H9 (cell line): ENCODE results near the gene MVB12A. TPM values are rescaled to one million over a fixed set of nuclear protein-coding genes. Genes with fewer than 3 reads are reported as not detected.

ENCODE experiments used
- DNase-seq: peaks from one replicate; pipeline ENCODE4 v3.0.0-alpha.2; 2017
- H2AFZ ChIP-seq: one replicate; pipeline ENCODE4 v1.6.1; 2013; ENCODE audit warnings: mild to moderate bottlenecking, low read length, control low read depth, moderate library complexity
- H2AK5ac ChIP-seq: 2 replicates; pipeline ENCODE4 v1.6.1; 2013; ENCODE audit warnings: low read length, control low read depth, mixed read lengths; ENCODE audit not compliant: insufficient read length
- H2BK120ac ChIP-seq: one replicate; pipeline ENCODE4 v1.6.1; 2013; ENCODE audit warnings: low read depth, mild to moderate bottlenecking, low read length, control low read depth, inconsistent platforms; ENCODE audit not compliant: poor library complexity, severe bottlenecking
- H2BK12ac ChIP-seq: 2 replicates; pipeline ENCODE4 v1.6.1; 2013; ENCODE audit warnings: low read length, control low read depth, mixed read lengths, low read depth; ENCODE audit not compliant: insufficient read length
- H2BK15ac ChIP-seq: 2 replicates; pipeline ENCODE4 v1.6.1; 2013; ENCODE audit warnings: low read depth, low read length, control low read depth
- H2BK20ac ChIP-seq: one replicate; pipeline ENCODE4 v1.6.1; 2013; ENCODE audit warnings: low read depth, mild to moderate bottlenecking, low read length, control low read depth, inconsistent platforms; ENCODE audit not compliant: poor library complexity, severe bottlenecking
- H2BK5ac ChIP-seq: 2 replicates; pipeline ENCODE4 v1.6.1; 2013; ENCODE audit warnings: low read length, control low read depth, mixed read lengths; ENCODE audit not compliant: insufficient read length
- H3K14ac ChIP-seq: 2 replicates; pipeline ENCODE4 v1.6.1; 2013; ENCODE audit warnings: low read length, control low read depth; ENCODE audit not compliant: insufficient read depth
- H3K18ac ChIP-seq: 2 replicates; pipeline ENCODE4 v1.6.1; 2013; ENCODE audit warnings: low read depth, mild to moderate bottlenecking, mixed read lengths, low read length, control low read depth; ENCODE audit not compliant: insufficient read length
- H3K23ac ChIP-seq: 2 replicates; pipeline ENCODE4 v1.6.1; 2013; ENCODE audit warnings: low read length, control low read depth, mixed read lengths, low read depth; ENCODE audit not compliant: insufficient read length
- H3K23me2 ChIP-seq: 2 replicates; pipeline ENCODE4 v1.6.1; 2013; ENCODE audit warnings: low read depth, mild to moderate bottlenecking, mixed read lengths, low read length, control low read depth; ENCODE audit not compliant: insufficient read length, poor library complexity, severe bottlenecking
- H3K27ac ChIP-seq: 2 replicates; pipeline ENCODE4 v1.5.1; 2013; ENCODE audit warnings: low read length, control low read depth, mixed read lengths, low read depth; ENCODE audit not compliant: insufficient read length
- H3K27me3 ChIP-seq: 2 replicates; pipeline ENCODE4 v1.6.1; 2013; ENCODE audit warnings: low read length, control low read depth, inconsistent platforms; ENCODE audit not compliant: insufficient read depth
- H3K4ac ChIP-seq: 2 replicates; pipeline ENCODE4 v1.6.1; 2013; ENCODE audit warnings: low read depth, mild to moderate bottlenecking, control low read depth, inconsistent platforms, low read length, moderate library complexity
- H3K4me1 ChIP-seq: 2 replicates; pipeline ENCODE4 v1.6.1; 2013; ENCODE audit warnings: low read length, control low read depth, inconsistent platforms; ENCODE audit not compliant: insufficient read depth
- H3K4me2 ChIP-seq: 2 replicates; pipeline ENCODE4 v1.6.1; 2013; ENCODE audit warnings: low read length, control low read depth, mixed read lengths; ENCODE audit not compliant: insufficient read length, insufficient read depth
- H3K56ac ChIP-seq: 2 replicates; pipeline ENCODE4 v1.6.1; 2013; ENCODE audit warnings: low read depth, mild to moderate bottlenecking, mixed read lengths, low read length, control low read depth; ENCODE audit not compliant: insufficient read length
- H3K79me1 ChIP-seq: 2 replicates; pipeline ENCODE4 v1.6.1; 2013; ENCODE audit warnings: low read depth, mild to moderate bottlenecking, moderate library complexity, low read length, control low read depth, inconsistent platforms; ENCODE audit not compliant: insufficient read depth, poor library complexity, severe bottlenecking
- H3K79me2 ChIP-seq: 2 replicates; pipeline ENCODE4 v1.6.1; 2013; ENCODE audit warnings: low read length, control low read depth, inconsistent platforms; ENCODE audit not compliant: insufficient read depth
- H3K9ac ChIP-seq: 2 replicates; pipeline ENCODE4 v1.6.1; 2013; ENCODE audit warnings: low read length, control low read depth, mixed read lengths; ENCODE audit not compliant: insufficient read length; ENCODE audit errors: extremely low read depth
- H3K9me3 ChIP-seq: one replicate; pipeline ENCODE4 v1.6.1; 2013; ENCODE audit warnings: low read depth, low read length, inconsistent platforms; ENCODE audit not compliant: control insufficient read depth
- H3T11ph ChIP-seq: one replicate; pipeline ENCODE4 v1.6.1; 2013; ENCODE audit warnings: mild to moderate bottlenecking, low read length, control low read depth, inconsistent platforms
- H4K20me1 ChIP-seq: one replicate; pipeline ENCODE4 v1.6.1; 2013; ENCODE audit not compliant: control insufficient read depth, insufficient read length, insufficient read depth
- H4K5ac ChIP-seq: 2 replicates; pipeline ENCODE4 v1.6.1; 2013; ENCODE audit warnings: low read depth, mild to moderate bottlenecking, mixed read lengths, low read length, control low read depth; ENCODE audit not compliant: insufficient read length
- H4K8ac ChIP-seq: replicated peaks from 2 replicates; pipeline ENCODE4 v1.6.1; 2013; ENCODE audit warnings: low read length, control low read depth, mixed read lengths, low read depth; ENCODE audit not compliant: insufficient read length
- H4K91ac ChIP-seq: 2 replicates; pipeline ENCODE4 v1.6.1; 2013; ENCODE audit warnings: low read depth, mild to moderate bottlenecking, moderate library complexity, mixed read lengths, low read length, control low read depth; ENCODE audit not compliant: insufficient read length
- H3K27ac Mint-ChIP-seq, 3 experiments: 2 replicates in 2 of 3; 3 replicates in 1 of 3; pipeline ENCODE4 v1.8.0; 2020 to 2021; ENCODE audit warnings: mixed read lengths in 3 of 3, mild to moderate bottlenecking in 1 of 3, moderate library complexity in 1 of 3
- H3K27me3 Mint-ChIP-seq: 2 replicates; pipeline ENCODE4 v1.8.0; 2021; ENCODE audit warnings: low read depth, mild to moderate bottlenecking, moderate library complexity, mixed read lengths
- H3K36me3 Mint-ChIP-seq, 3 experiments: 2 replicates in 2 of 3; 3 replicates in 1 of 3; pipeline ENCODE4 v1.8.0; 2020 to 2021; ENCODE audit warnings: low read depth in 3 of 3, mixed read lengths in 3 of 3; ENCODE audit not compliant: insufficient read depth in 1 of 3
- H3K4me1 Mint-ChIP-seq, 2 experiments: 2 replicates each; pipeline ENCODE4 v1.8.0; 2020; ENCODE audit warnings: mixed read lengths in 2 of 2
- H3K4me3 Mint-ChIP-seq, 2 experiments: 2 replicates in 1 of 2; 3 replicates in 1 of 2; pipeline ENCODE4 v1.8.0; 2020 to 2021; ENCODE audit warnings: mild to moderate bottlenecking in 2 of 2, mixed read lengths in 2 of 2, moderate library complexity in 1 of 2
- H3K9me3 Mint-ChIP-seq, 2 experiments: 2 replicates in 1 of 2; 3 replicates in 1 of 2; pipeline ENCODE4 v1.8.0; 2020; ENCODE audit warnings: mild to moderate bottlenecking in 2 of 2, mixed read lengths in 2 of 2, moderate library complexity in 1 of 2
- WGBS: extraction: QIAGEN DNeasy Blood & Tissue Kit; methylation state at CpG from one replicate; pipeline ENCODE4 v1.1.7; 2013; ENCODE audit warnings: missing lambda C conversion rate, low lambda C conversion rate, mixed read lengths; ENCODE audit not compliant: insufficient read length; ENCODE audit errors: extremely low coverage; 5-methylcytosine and 5-hydroxymethylcytosine counted together
- total RNA-seq: library from RNA; stranded (reverse); gene quantifications from 2 replicates; pipeline ENCODE4 v1.2.1, GENCODE V29; 2021
- TF ChIP-seq, protein P1 (sequence below): fragments of 200-600 bp; sonication (generic); conservative IDR thresholded peaks from 3 replicates; pipeline ENCODE4 v1.8.0; 2021; ENCODE audit warnings: antibody characterized with exemption, mild to moderate bottlenecking

MVB12A gene
- total RNA-seq, 1 experiment from 2014 or later = 50.4 TPM

DNA sequence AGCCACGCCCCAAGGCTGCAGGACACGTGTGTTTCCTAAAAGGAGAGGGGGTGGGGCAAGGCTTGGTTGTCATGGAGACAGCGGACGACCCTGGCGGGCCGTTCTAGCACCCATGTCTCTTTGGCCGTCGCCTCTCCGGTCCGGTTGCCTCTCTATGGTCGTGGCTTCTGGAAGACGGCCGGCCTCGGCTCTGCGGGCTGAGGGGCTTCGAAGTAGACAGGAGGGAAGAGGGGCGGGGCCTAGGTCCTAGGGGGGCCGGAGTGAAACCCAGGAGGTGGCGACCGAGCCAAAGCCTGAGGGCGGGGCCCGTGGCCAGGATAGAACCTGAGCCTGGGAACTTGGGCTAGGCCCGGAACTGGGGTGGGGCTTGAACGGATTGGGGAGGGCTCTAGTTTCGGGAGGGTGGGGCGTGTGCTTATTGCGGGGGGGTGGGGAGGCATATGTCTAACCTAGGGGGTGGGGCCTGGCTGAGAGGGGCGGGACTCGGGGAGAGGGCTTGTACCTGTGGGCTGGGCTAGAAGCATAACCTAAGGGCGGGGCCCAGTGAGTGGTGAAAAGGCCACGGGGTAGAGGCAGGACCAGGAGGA, 49.7 kb downstream of the MVB12A start:
- peak overlapping the region; percentile 75 for H3K4me2 ChIP-seq
- no peaks in the 10 kb centered on the region for H3K79me1 ChIP-seq
- no peak overlapping the region for H4K8ac ChIP-seq
- peak; percentile 97 for DNase-seq
- H4K5ac ChIP-seq = no peak overlapping the region
- Mint-ChIP-seq H3K9me3 (no peaks in the 10 kb centered on the region; a peak in 2 of 5 replicates), H3K4me3 (peak overlapping the region; percentile 87 to 95), H3K36me3 (no peaks in the 10 kb centered on the region; a peak in 1 of 7 replicates), H3K27ac (peak overlapping the region; percentile 97 to 99 (median 98)), H3K4me1 (peaks cover 19 to 28% of the 10 kb centered on the region in 2 experiments), H3K27me3 (peaks cover 41% of the 10 kb centered on the region)
- peaks cover 17% of the 10 kb centered on the region for H3K23me2 ChIP-seq
- H3K27me3 ChIP-seq = peaks cover 5% of the 10 kb centered on the region; the same call in 1 of the 2 replicates
- H2BK5ac ChIP-seq = no peak overlapping the region
- H3K56ac ChIP-seq = no peak overlapping the region
- no peak overlapping the region for H2BK120ac ChIP-seq
- no peak overlapping the region for H3K27ac ChIP-seq
- no peaks in the 10 kb centered on the region for H3K79me2 ChIP-seq
- no peaks in the 10 kb centered on the region for H3K4me1 ChIP-seq
- peak overlapping the region; percentile 90 for H2AFZ ChIP-seq
- no peak overlapping the region for H2BK20ac ChIP-seq
- no peak overlapping the region for H3K9ac ChIP-seq
- H2BK12ac ChIP-seq = no peak overlapping the region
- no peak overlapping the region for H3K18ac ChIP-seq
- H3K23ac ChIP-seq = no peak overlapping the region
- H3T11ph ChIP-seq = no peak overlapping the region
- no peak overlapping the region for H3K4ac ChIP-seq
- WGBS = no CpG with 5 or more reads among the region's 31 CpGs
- no peaks in the 10 kb centered on the region for H4K20me1 ChIP-seq
- H4K91ac ChIP-seq = no peak overlapping the region
- TF ChIP-seq, protein P1, sequence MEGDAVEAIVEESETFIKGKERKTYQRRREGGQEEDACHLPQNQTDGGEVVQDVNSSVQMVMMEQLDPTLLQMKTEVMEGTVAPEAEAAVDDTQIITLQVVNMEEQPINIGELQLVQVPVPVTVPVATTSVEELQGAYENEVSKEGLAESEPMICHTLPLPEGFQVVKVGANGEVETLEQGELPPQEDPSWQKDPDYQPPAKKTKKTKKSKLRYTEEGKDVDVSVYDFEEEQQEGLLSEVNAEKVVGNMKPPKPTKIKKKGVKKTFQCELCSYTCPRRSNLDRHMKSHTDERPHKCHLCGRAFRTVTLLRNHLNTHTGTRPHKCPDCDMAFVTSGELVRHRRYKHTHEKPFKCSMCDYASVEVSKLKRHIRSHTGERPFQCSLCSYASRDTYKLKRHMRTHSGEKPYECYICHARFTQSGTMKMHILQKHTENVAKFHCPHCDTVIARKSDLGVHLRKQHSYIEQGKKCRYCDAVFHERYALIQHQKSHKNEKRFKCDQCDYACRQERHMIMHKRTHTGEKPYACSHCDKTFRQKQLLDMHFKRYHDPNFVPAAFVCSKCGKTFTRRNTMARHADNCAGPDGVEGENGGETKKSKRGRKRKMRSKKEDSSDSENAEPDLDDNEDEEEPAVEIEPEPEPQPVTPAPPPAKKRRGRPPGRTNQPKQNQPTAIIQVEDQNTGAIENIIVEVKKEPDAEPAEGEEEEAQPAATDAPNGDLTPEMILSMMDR = no peak
- H2AK5ac ChIP-seq = no peak overlapping the region
- H3K9me3 ChIP-seq = no peaks in the 10 kb centered on the region
- H3K14ac ChIP-seq = no peak overlapping the region
- no peak overlapping the region for H2BK15ac ChIP-seq
